ENCODE measurements around the gene GREB1. TPM values are rescaled to one million over a fixed set of nuclear protein-coding genes. Genes with fewer than 3 reads are reported as not detected.

GREB1 gene
- total and polyA plus RNA-seq, 2 donors (not counting 1 experiment from before 2014, with no cell fraction given) = 0.04 to 0.39 TPM

GRCh38 chr2:11680182-11680900 lies 146.5 kb downstream of the GREB1 start:
- Histone ChIP-seq H2AFZ (ENCODE audit: insufficient read depth, low read depth, low read length, poor library complexity, severe bottlenecking) (no peak overlapping the region), H3K4me1 (ENCODE audit: control insufficient read depth in 2 of 2, insufficient read depth in 2 of 2, low read length in 2 of 2) (no peaks in the 10 kb centered on the region), H3K9me3 (ENCODE audit: control extremely low read depth in 1 of 3, control insufficient read depth in 2 of 3, insufficient read depth in 1 of 3, low read length in 2 of 3) (peaks cover 0 to 18% (median 0%) of the 10 kb centered on the region in 3 donors), H3K27ac (ENCODE audit: low read length in 2 of 2) (no peak overlapping the region), H3K79me2 (ENCODE audit: control insufficient read depth, insufficient read depth, low read length) (no peaks in the 10 kb centered on the region), H3K27me3 (replicated peaks in 1 of 4; ENCODE audit: control extremely low read depth in 1 of 4, control insufficient read depth in 3 of 4, insufficient read depth in 4 of 4, low read length in 3 of 4) (peaks cover 0 to 33% (median 0%) of the 10 kb centered on the region in 4 experiments), H3K4me3 (ENCODE audit: control extremely low read depth in 1 of 5, extremely low read depth in 1 of 5, insufficient read depth in 1 of 5, low read depth in 2 of 5, low read length in 4 of 5) (no peak overlapping the region), H3K4me2 (replicated peaks; ENCODE audit: low read depth, low read length, poor library complexity, severe bottlenecking) (no peak overlapping the region), H4K20me1 (ENCODE audit: control insufficient read depth, insufficient read depth, low read length, poor library complexity, severe bottlenecking) (no peaks in the 10 kb centered on the region), H3K36me3 (replicated peaks in 1 of 2; ENCODE audit: control extremely low read depth in 1 of 2, control insufficient read depth in 1 of 2, extremely low read depth in 1 of 2, insufficient read depth in 2 of 2, low read length in 1 of 2) (no peaks in the 10 kb centered on the region), H3K9ac (ENCODE audit: low read length) (no peak overlapping the region)
- intact Hi-C loops (cut with micrococcal nuclease) = no loop called here
- Mint-ChIP-seq H3K9me3 (ENCODE audit: insufficient read depth) (no peaks in the 10 kb centered on the region), H3K4me3 (no peak overlapping the region), H3K4me1 (no peaks in the 10 kb centered on the region), H3K27ac (no peak overlapping the region), H3K27me3 (peaks cover 45% of the 10 kb centered on the region)
- CTCF ChIA-PET = interaction anchor here (1.1 to 1.6 kb wide), 3 partner anchors 9 to 100 kb away, joined by 3 to 6 read pairs (median 5); no protein-coding TSS in a partner anchor
- TF ChIP-seq CTCF (IDR thresholded peaks at IDR 0.05) (no peak), EZH2 (IDR thresholded peaks at IDR 0.05; ENCODE audit: borderline replicate concordance, insufficient read depth, low read depth, low read length, poor library complexity, severe bottlenecking) (no peak)
- no peak for DNase-seq
- POLR2A ChIA-PET = interaction anchor here (0.5 kb wide), 1 partner anchor 920 kb away, joined by 3 read pairs; no protein-coding TSS in a partner anchor
- ATAC-seq (ENCODE audit: low read depth) = no peak
- 91% methylated on average over 12 of the region's 16 CpGs for WGBS (ENCODE audit: insufficient coverage)

Data from B cell (primary cell).